MM.1S (cell line): Measurements from ENCODE around the gene MMP20.

Source experiments
- EZH2 ChIP-seq: fragments of 300-600 bp; sonication (generic); optimal IDR thresholded peaks from 2 replicates; pipeline ENCODE3; 2017; ENCODE audit warnings: low read depth, mild to moderate bottlenecking, antibody characterized with exemption, low read length, mixed read lengths
- TF ChIP-seq, protein P1 (sequence below): fragments of 300-600 bp; sonication (generic); IDR thresholded peaks from 2 replicates; pipeline ENCODE4 v1.5.1; 2016; ENCODE audit warnings: antibody characterized with exemption, low read length, mixed read lengths

DNA sequence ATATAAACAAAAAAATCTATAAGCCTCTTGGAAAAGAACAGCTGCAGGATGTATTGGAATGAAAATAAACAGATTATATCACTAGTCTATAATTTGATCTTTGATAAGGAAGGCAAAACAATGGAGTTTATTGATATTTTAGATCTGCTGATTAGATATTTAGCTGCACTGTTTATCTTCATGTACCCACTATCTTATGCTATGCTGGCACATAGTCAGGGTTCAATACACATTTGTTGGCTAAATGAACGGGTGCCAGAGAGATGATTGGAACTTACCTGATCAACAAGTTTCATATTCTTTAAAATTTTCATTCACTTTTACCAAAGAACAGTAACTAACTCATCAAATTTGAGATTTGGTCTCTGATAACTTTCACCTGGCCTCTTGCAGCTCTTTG is 26.9 kb downstream of the MMP20 start:
- TF ChIP-seq, protein P1, sequence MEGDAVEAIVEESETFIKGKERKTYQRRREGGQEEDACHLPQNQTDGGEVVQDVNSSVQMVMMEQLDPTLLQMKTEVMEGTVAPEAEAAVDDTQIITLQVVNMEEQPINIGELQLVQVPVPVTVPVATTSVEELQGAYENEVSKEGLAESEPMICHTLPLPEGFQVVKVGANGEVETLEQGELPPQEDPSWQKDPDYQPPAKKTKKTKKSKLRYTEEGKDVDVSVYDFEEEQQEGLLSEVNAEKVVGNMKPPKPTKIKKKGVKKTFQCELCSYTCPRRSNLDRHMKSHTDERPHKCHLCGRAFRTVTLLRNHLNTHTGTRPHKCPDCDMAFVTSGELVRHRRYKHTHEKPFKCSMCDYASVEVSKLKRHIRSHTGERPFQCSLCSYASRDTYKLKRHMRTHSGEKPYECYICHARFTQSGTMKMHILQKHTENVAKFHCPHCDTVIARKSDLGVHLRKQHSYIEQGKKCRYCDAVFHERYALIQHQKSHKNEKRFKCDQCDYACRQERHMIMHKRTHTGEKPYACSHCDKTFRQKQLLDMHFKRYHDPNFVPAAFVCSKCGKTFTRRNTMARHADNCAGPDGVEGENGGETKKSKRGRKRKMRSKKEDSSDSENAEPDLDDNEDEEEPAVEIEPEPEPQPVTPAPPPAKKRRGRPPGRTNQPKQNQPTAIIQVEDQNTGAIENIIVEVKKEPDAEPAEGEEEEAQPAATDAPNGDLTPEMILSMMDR, result no peak
- no peak for TF ChIP-seq EZH2
